Amniotic stem cell (primary cell): ENCODE measurements around the gene FGF12.

ENCODE experiments used
- DNase-seq: peaks from one replicate; lab custom pipeline; 2025; lab: John Stamatoyannopoulos, UW

The FGF12 gene

DNA sequence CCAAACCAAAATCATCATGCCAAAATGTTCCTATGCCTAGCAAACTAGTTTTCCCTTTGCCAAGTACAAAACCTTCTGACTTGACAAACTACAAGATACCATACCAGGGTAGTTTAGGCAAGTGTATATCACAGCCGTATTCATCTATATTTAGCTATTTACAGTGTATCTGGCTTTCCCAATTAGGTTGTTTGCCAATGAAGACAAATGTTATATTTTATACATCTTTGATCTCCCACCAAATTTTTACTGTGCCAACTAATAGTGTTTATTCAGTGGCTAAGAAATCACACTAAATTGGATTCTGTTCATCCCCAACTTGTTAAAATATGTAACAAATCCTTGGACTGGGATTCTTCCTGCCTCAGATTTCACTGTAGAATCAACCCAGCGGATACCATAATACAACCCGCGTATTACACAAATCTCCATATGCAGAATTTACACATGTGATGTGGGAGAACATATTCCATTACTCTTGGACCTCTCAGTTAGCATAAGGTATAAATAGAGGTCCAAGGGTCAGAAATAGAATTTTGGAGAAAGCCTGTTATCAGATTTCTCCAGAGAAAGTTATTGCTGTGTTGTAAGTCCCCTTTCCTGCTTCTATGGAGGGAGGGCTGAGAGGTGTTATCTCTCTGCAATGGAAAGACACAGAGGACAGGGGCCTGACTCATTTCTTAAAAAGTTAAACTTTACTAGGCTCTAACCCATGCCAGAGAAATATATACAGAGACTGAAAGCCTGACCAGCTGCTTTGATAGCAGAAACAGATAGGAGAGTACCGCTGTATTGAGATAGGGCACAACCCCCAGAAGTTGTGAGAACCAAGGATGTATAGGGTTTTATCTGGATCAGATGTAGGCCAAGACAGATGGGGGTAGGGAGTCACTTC, 467.0 kb downstream of the FGF12 start:
- no peak for DNase-seq

DNA sequence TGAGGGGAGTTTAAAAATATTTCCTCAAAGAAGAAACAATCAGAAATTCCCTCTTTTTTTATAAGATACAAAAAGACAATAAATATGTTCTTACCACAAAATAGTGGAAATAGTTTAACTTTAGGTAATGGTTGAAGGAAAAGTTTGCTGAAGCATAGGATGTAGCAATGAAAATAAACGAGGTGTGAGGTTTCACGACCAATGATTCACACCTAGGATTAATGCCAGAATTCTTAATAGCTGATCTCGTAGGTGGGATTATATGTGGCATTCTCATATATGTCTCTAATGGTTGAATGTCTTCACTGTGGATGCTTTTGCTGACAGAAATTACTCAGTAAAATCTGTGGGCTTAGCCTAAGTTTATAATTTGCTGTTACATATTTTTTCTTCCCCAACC, 467.7 kb downstream of the FGF12 start:
- DNase-seq, result no peak

DNA sequence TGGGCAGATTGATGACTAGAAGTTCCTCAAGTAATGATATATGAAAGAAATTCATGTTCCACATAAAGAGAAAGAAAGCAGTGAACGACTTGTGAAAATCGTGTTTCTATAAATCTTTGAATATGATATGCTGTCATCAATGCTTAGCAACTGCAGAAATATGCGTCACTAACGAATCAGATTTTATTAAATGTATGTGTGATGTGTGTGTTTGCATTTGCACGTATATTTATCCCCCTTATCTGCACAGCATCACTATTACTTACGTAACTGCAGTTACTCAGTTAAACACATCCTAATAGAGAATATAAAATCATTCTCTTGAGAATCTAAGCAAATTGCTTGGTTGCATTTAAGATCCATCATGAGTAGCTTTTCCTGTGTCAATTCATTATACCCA, 468.6 kb downstream of the FGF12 start:
- DNase-seq, result no peak

DNA sequence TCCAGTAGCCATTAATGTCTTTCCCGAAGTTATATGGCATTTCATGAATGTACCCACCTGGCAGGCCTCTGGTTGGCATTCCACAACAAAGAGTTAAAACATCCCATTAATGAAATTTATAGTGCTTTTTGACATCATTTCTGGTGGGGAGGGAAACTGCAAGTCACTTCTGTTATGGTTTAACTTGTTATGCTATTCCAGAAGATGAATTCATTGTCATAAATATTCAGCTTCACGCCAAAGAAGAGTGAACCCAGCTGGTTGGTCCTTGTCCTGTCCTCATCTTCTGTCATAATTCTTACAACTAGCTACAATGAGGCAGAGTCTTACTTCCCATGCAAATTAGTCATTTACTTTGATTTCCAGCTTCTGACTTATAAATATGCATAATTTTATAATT, 471.5 kb downstream of the FGF12 start:
- DNase-seq, result no peak

DNA sequence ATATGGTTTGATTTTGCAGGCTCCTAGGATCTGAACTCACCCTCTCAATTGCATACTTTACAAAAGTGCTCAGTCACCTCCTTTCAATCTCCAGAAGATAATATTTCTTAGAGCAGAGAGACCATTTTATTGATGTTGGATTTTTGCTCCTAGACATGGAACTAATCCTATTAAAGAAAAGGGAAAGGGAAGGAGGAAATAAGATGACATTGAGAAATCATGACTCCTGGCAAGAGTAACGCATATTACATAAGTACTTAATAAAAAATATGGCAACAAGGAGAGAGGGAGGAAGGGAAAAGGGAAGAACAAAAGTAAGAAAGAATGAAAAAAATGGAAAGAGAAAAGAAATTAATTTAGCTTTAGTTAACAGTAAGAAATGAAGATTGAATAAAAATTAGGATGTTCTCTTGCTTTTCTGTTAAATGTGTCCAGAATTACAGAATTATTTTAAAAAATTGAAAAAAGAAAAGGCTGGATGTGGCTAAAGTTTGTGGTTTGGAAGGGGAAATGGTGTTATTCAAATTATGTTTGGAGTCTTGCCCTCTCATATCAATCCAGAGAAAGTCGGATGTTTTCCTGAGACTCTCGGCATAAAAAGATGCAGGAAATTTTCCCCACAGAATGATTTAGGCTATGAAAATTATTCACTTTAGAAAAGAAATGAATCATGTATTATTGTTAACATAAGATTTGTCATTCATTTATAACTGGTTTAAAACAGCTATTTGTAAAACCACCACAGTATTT, 474.0 kb downstream of the FGF12 start:
- no peak for DNase-seq

DNA sequence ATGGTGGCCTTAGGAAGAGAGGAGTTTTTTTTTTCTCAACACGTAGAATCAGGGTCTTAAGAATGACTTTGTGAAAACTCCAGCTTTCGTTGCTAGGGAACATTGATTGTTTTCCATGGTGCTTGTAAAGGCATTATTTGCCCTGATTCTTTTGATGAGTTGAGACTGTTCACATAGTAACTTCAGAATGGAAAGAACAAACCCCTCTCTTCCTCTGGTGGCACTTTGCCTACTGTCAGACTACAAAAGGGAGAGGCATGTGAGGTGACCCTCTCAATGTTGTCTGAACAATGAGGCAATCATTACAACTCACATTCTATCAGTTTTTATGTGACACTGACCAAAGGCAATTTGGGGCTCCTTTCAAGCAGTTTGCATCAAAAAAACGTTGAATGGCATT, 477.8 kb downstream of the FGF12 start:
- no peak for DNase-seq

DNA sequence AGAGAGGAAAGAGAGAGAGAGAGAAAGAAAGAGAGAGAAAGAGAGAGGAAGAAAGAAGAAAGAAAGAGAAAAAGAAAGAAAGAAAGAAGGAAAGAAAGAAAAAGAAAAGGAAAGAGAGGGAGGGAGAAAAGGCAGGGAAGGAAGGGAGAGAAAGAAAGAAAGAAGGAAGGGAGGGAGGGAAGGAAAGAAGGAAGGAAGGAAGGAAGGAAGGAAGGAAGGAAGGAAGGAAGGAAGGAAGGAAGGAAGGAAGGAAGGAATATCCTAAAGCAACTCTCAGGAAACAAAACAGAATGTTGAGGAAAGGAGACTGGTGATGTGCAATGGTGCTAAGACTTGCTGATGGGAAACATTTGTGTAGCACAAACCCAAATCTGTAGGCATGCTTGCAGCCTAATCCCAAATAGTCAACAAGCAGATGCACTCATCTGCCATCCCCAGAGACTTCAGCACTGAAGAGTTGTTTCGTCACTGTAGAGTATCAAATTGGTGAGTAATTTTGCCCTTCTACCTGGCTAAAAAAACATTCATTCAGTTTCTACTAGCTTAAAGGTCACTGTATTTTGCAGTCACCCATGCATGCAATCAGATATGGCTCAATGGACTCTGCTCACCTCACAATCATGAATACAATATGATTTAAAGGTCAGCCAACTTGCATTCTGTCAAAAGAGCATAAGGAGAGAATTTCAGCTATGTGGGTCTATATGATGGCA, 480.3 kb downstream of the FGF12 start:
- no peak for DNase-seq

DNA sequence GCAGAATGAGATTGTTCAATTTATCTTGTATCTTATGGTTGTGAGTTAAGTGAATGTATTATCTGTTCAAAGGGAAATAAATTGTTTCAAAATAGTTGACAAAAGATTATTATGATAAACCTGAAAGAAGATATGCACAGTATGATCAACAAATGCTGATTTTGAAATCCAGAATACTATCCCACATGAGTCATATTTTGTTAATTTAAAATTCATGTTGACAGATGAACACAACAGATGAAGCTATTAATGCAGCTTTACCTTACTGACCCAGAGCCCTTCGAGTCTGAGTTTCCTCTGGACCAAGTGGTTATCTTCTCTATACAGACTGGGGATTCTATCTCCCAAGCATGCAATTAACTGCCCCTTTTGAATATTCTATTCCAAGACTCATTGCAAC, 482.8 kb downstream of the FGF12 start:
- no peak for DNase-seq

DNA sequence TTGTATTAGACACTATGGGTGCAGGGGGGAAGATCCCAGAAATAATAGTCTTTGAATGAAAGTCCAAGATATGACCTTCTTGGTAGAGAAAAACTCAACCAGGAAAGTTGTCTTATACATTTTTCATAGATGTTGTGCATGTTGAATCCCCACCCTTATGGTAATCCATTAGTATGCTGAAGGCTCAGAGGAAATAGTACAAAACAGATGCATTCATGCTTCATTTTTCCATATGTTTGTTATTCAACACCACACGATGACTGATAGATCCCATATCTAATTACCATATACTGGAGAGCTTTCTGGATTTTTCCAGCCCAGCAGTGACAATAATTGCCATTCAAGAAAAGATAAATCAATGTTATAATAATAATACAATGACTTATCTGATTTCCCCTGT, 487.4 kb downstream of the FGF12 start:
- no peak for DNase-seq

DNA sequence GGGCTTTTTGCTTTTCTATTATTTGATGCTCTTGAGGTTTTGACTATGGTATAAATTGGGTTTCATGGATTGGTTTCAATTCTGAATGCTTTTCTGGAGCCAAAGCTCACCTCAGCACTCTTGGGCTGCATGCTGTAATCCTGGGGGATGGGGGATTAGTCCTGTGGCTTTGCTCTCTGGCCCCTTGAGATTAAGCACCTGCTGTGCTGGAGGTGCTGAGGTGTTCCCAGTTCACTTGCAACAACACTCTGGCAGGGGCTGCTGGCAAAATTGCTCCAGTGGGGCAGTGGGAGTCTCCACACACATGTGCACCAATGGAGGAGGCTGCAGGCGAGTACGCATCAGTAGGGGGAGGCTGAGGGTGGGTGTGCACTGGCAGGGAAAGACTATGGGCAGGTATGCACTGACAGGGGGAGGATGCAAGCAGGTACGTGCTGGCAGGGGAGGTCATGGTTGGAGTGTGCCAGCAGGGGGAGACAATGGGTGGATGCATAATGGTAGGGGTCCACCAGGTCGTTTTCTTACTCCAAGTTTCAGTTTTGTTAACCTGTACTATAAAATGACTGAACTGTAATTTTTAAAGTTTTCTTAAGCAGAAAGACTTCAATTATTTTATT, 489.2 kb downstream of the FGF12 start:
- no peak for DNase-seq

DNA sequence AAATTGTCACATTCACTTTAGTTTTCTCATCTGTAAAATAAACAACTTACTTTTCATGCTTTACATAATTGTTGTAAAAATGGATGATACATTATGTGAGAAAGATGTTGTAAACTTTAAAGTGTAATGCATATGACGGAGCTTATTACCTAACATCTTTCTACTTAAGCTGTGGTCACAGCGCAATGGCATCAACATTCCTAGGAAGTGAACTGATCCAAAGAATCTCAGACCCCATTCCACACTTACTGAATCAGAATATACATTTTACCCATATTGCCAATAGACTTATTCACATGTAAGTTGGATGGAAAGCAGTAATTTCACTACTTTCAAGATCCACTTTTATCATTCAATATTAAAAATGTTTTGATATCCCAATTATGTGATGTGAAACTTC, 497.5 kb downstream of the FGF12 start:
- no peak for DNase-seq

DNA sequence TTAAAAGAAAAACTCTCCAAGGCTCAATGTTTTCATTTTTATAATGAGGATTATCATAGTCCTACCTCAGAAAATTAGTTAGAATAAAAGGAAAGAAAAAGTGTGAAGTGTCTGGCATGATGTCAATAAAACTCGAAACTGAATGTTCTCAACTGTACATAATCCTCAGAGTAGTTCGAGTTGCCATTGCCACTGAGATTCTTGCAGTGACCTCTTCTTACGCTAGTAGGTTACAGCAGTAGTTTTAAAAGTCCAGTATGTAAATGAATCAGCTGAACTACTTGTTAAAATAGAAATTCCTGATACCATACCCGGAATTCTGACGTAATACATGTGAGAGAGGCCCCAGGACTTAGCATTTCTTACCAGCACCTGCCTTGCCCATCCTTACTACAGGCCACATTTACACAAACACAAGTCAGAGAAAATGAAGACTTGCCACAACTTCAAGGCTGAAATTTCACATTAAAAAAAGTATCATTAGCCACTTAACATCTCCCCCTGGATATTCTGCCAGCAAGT, 502.6 kb downstream of the FGF12 start:
- DNase-seq, result no peak

DNA sequence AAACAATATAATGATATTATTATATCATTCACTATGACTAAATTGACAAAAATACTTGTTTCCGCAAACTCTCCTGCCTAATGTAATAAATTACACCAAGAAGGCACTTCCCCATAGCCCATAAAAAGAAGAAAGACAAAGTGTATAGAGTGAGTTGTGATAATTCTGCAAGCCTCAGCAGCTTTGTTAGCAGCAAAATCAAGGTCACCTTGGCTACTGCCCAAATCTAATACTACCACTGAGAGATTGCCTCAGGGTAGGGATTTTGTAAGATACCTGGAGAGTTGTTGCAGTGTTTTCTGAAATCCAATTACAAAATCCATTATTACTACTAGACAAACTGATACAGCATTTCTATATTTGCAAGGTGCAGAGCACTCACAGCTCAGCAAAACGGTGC, 503.5 kb downstream of the FGF12 start:
- DNase-seq, result no peak

DNA sequence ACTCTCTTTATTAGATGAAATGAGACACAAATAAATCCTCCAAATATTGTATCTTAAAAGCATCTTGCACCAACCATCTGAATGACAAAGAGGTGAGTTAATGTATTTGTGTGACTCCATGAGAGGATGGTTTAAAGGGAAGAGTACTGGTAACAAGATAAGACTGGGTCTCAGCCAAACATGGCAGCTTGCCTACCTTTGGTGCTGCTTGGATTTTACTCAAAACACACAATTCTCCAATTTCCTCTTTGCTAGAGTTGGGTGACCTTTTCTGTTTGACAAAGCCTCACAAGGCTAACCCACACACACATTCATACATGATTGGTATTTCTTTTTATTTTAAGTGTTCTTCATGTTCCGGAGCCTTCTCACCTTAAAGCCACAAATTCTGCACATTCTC, 506.4 kb downstream of the FGF12 start:
- no peak for DNase-seq

DNA sequence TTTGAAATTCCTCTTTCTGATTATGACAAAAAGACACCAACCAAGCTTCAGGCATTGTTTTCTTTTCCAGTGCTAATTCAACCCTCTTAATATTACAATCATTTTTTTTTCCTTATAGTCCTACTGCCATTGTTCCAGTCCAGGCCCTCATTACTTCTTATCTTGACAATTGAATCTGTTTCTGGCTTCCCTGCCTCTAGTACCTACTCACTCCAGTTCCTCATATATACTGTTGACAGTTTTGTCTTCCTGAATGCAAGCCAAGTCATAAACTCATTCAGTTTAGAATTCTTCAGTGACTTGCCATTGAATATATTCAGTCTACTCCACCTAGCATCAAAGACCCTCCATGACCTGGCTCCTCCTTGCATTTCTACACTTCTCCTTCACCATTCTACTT, 507.4 kb downstream of the FGF12 start:
- no peak for DNase-seq

DNA sequence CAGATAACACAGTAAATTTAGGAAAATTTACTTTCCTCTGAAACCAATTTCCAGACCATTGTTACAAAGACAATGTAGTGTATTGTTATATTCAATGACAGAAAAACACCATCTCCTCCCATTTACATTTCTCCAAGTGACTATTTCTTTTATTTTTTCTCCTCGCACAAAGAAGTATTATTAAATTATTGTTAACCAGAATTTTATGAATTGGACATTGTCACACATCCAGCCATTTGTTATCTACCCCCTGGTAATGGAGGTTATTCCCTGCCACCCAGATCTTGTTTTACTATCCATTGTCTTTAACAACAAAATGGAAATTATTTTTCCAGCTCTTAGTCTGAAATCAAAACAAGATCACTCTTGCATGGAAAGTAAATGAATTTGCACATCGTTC, 511.3 kb downstream of the FGF12 start:
- DNase-seq, result no peak

DNA sequence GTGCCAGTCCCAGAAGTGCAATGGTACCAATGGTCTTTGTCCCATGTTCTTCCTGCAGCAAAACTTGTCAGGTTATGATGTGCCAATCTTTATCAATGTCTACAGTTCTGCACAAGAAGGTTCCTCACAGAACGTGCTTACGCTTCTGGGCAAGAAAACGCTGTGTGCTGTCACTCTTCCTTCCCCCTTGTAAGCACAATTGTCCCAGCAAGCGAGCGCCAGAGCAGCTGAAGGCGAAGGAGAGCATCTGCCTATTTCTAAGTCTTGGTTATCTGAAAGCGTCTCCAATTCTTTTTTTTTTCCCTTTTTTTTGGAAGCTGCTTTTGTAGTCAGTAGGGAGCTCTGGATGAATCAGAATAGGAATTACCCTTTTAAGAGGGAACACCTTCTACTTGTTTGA, 514.4 kb downstream of the FGF12 start:
- DNase-seq, result no peak

DNA sequence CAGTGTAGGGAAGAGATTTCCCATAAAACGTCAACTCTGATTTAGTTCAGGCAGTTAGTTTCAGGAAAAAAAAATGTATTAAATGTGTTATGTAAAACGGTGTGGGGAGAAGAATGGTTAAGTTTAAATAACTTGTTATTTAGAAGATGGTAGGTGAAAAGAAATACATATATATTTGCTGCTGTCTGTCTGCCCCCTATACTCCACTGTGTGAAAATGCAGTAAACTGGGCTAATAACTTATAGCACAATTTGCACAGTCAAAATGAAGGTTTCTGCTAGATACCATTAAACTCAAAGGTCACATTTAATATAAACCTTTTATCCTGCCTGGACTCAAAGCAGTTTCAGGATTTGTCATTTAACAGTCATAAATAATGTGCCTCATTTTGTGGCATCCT, 515.0 kb downstream of the FGF12 start:
- DNase-seq, result no peak

DNA sequence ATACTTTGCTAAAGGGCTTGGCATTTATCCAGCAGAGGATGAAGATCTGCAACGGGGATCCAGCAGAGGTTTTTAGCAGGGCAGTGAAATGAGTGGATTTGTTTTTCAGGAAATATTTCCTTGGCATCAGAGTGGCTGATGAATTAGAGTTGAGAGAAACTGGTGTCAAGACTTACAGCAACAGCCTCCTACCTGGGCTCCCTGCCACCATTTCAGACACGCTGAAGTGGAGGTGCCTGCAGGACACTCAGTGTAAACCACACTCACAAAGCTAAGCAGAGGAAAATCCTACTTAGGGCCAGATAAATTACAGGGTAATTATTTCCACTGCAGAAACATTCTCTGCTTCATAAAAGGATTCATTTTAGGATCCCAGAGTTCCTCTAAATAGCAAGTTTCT, 519.7 kb downstream of the FGF12 start:
- DNase-seq, result no peak

DNA sequence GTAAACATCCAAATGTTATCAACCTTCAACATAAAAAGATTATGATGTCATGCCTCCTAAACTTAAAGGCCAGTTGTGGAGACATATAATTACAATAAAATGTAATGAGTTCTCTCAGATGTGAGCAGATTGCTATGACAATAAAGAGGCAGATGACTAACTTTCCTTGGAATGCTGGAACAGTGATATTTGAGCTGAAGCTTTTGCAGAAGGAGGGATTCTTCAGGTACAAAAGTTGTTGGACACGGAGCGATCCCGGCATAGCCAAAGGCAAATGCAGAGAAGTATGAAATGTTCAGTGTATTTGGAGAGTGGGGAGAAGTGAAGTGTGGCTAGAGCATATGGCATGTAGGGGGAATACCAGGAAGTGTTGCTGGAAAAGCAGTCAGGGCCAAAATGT, 520.1 kb downstream of the FGF12 start:
- no peak for DNase-seq

DNA sequence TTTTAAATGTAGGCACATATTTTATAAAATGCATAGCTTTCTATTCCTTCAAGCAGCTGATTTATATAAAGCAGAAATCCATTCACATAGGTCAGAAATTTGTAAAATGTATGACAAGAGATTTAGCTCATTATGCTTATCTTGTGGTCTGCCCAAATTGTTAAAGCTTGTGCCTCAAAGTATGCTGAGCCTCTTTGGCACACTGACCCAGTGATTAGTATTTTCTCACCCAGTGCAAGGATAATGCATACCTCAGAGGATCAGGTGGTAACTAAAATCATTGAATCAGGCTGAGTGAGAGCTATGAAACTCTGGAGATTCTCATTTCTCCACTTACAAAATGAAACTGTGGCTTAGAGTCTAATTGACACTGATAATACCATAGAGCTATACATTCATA, 533.3 kb downstream of the FGF12 start:
- no peak for DNase-seq

DNA sequence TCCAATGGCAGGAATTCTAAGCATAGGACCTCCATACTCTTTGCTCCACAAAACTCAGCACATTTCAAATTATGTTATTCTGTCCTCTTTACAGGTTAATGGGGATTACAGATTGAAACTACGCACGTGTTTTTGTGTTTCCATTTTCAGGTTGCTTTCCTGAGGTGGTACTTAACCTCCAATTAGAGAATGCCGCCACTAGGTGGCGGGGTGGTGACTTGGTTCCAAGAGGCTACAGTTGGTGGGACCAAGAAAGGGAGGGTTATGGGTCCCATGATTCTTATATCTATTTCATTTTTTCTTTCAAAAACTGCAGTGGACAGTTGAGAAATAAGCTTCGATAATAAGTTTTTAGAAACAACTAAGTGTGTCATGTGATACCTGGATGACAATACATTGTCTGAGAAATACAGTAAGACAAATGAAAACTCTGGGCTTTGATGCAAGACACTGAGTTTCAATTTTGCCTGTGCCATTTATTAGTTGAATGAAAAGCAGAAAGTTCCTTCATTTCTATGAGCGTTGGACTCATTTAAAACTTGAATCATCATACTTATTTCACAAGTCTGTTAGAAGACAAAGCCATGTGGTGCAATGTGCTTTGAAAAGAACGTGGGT, 539.0 kb downstream of the FGF12 start:
- no peak for DNase-seq
